Type B pancreatic cell (in vitro differentiated cells): ENCODE results near the gene RPS26. TPM values are rescaled to one million over a fixed set of nuclear protein-coding genes. Genes with fewer than 3 reads are reported as not detected.
A peak's percentile ranks its signal among the peaks of the same experiment; 100 is the strongest.
"Not testable (repeated sequence)": the region's sequence is repeated elsewhere in the genome, so short reads cannot be mapped to it uniquely, and the experiment has no call there.

Experiments used
- DNase-seq: peaks from one replicate; pipeline ENCODE4 v3.0.0; 2021; ENCODE audit warnings: mixed read lengths; ENCODE audit not compliant: unreplicated experiment; ENCODE audit errors: extremely low spot score
- H3K27ac Mint-ChIP-seq: 2 replicates; pipeline ENCODE4 v1.8.0; 2021; ENCODE audit warnings: mild to moderate bottlenecking, mixed read lengths
- H3K27me3 Mint-ChIP-seq: 2 replicates; pipeline ENCODE4 v1.8.0; 2021; ENCODE audit warnings: mixed read lengths
- H3K36me3 Mint-ChIP-seq: 2 replicates; pipeline ENCODE4 v1.8.0; 2021; ENCODE audit warnings: mixed read lengths
- H3K4me1 Mint-ChIP-seq: one replicate; pipeline ENCODE4 v1.8.0; 2021; ENCODE audit warnings: mixed read lengths; ENCODE audit not compliant: unreplicated experiment
- H3K4me3 Mint-ChIP-seq: 2 replicates; pipeline ENCODE4 v1.8.0; 2021; ENCODE audit warnings: mild to moderate bottlenecking, mixed read lengths
- H3K9me3 Mint-ChIP-seq: 2 replicates; pipeline ENCODE4 v1.8.0; 2021; ENCODE audit warnings: mixed read lengths
- total RNA-seq: library from RNA; stranded (reverse); gene quantifications from 2 replicates; pipeline ENCODE4 v1.2.1, GENCODE V29; 2021; ENCODE audit warnings: low replicate concordance
- TF ChIP-seq, protein P1 (sequence below): fragments of 200-600 bp; sonication (generic); conservative IDR thresholded peaks from 2 replicates; pipeline ENCODE4 v1.5.0; 2021; ENCODE audit warnings: antibody characterized with exemption, mild to moderate bottlenecking

RPS26 gene
- total RNA-seq, 1 donor from 2014 or later: 20.2 TPM

DNA sequence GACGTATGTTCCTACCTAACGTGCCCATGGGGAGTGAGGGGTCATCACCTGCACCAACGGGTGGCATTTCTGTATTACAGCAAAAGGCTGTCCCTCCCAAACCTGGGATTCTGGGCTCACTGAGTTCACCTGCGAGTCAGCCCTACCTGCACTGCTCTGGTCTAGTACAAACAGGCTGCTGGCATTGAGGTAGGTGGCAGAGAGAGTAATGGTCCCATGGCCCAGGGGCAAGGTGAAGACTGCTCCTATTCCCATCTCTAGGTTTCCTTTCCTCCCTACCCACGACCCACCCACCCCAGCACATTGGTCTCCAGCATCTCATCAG, 44.2 kb upstream of the RPS26 start:
- peaks cover 24% of the 10 kb centered on the region for H3K4me1 Mint-ChIP-seq
- H3K27ac Mint-ChIP-seq: peak overlapping the region; percentile 87
- H3K36me3 Mint-ChIP-seq: peaks cover 22% of the 10 kb centered on the region
- no peak for DNase-seq
- no peaks in the 10 kb centered on the region for H3K9me3 Mint-ChIP-seq
- H3K4me3 Mint-ChIP-seq: peak overlapping the region; percentile 99
- TF ChIP-seq, protein P1, sequence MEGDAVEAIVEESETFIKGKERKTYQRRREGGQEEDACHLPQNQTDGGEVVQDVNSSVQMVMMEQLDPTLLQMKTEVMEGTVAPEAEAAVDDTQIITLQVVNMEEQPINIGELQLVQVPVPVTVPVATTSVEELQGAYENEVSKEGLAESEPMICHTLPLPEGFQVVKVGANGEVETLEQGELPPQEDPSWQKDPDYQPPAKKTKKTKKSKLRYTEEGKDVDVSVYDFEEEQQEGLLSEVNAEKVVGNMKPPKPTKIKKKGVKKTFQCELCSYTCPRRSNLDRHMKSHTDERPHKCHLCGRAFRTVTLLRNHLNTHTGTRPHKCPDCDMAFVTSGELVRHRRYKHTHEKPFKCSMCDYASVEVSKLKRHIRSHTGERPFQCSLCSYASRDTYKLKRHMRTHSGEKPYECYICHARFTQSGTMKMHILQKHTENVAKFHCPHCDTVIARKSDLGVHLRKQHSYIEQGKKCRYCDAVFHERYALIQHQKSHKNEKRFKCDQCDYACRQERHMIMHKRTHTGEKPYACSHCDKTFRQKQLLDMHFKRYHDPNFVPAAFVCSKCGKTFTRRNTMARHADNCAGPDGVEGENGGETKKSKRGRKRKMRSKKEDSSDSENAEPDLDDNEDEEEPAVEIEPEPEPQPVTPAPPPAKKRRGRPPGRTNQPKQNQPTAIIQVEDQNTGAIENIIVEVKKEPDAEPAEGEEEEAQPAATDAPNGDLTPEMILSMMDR: no peak
- no peaks in the 10 kb centered on the region for H3K27me3 Mint-ChIP-seq

DNA sequence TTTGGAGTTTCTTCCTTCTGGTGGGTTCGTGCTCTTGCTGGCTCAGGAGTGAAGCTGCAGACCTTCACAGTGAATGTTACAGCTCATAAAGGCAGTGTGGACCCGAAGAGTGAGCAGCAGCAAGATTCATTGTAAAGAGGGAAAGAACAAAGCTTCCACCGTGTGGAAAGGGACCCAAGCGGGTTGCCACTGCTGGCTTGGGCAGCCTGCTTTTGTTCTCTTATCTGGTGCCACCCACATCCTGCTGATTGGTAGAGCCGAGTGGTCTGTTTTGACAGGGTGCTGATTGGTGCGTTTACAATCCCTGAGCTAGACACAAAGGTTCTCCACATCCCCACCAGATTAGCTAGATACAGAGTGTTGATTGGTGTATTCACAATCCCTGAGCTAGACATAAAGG, 42.2 kb upstream of the RPS26 start:
- H3K9me3 Mint-ChIP-seq, DNase-seq, H3K27me3 Mint-ChIP-seq: not testable (repeated sequence)
- Mint-ChIP-seq H3K4me3 (peak overlapping the region; percentile 54), H3K27ac (peak overlapping the region; percentile 31), H3K4me1 (peaks cover 24% of the 10 kb centered on the region), H3K36me3 (peaks cover 26% of the 10 kb centered on the region)

DNA sequence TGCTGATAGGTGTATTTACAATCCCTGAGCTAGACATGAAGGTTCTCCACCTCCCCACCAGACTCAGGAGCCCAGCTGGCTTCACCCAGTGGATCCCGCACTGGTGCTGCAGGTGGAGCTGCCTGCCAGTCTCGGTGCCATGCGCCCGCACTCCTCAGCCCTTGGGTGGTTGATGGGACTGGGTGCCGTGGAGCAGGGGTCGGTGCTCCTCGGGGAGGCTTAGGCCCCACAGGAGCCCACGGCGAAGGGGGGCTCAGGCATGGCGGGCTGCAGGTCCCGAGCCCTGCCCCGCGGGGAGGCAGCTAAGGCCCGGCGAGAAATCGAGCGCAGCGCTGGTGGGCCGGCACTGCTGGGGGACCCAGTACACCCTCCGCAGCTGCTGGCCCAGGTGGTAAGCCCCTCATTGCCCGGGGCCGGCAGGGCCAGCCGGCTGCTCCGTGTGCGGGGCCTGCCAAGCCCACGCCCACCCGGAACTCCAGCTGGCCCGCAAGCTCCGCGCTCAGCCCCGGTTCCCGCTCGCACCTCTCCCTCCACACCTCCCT, 41.6 kb upstream of the RPS26 start:
- H3K27ac Mint-ChIP-seq, DNase-seq, H3K4me3 Mint-ChIP-seq, H3K27me3 Mint-ChIP-seq, H3K9me3 Mint-ChIP-seq: not testable (repeated sequence)
- H3K4me1 Mint-ChIP-seq: peaks cover 24% of the 10 kb centered on the region
- H3K36me3 Mint-ChIP-seq: peaks cover 29% of the 10 kb centered on the region

DNA sequence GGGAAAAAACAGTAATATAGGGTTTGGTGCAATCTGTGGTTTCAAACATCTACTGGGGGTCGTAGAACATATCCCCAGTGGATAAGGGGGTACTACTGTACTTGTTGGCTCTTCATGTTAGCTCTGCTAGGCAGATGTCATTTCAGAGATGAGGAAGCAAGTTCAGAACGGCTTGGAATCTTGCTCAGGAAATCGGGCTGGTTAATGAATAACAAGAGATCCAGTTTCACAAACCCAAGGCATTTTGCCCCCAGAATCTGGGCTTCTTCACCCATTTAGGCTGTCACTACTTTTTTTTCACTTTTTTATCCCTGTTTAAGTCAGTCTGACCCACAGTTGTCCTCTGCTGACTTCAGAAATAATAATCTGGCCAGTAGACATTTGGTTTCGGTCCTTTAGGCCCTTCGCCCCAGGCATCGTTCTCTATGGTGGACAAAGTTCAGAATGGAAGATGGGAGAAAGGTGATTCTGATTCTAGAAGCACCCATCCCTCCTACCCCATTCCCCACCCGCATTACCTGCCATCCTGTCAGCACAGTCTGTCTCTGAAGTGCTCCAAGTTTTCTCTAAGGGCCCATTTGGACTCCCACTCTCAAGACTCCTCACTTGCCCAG, 40.1 kb upstream of the RPS26 start:
- Mint-ChIP-seq H3K4me3 (peak overlapping the region; percentile 34), H3K27ac (peak overlapping the region; percentile 46), H3K9me3 (no peaks in the 10 kb centered on the region), H3K4me1 (peaks cover 23% of the 10 kb centered on the region), H3K27me3 (no peaks in the 10 kb centered on the region), H3K36me3 (peaks cover 30% of the 10 kb centered on the region)
- no peak for DNase-seq
- TF ChIP-seq, protein P1: no peak

DNA sequence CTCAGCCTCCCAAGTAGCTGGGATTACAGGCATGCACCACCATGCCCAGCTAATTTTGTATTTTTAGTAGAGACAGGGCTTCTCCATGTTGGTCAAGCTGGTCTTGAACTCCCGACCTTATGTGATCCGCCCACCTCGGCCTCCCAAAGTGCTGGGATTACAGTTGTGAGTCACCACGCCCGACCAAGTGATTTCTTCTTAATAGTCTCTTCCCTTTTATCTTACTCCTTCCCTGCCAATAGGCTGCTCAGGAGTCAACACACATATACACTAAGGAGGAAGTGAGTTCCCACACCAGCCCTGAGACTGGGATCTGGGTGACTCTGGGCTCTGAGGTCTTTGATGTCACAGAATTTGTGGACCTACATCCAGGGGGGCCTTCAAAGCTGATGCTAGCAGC, 38.3 kb upstream of the RPS26 start:
- peaks cover 30% of the 10 kb centered on the region for H3K4me1 Mint-ChIP-seq
- H3K27me3 Mint-ChIP-seq, H3K9me3 Mint-ChIP-seq, H3K4me3 Mint-ChIP-seq, DNase-seq, H3K27ac Mint-ChIP-seq: not testable (repeated sequence)
- H3K36me3 Mint-ChIP-seq: peaks cover 30% of the 10 kb centered on the region

DNA sequence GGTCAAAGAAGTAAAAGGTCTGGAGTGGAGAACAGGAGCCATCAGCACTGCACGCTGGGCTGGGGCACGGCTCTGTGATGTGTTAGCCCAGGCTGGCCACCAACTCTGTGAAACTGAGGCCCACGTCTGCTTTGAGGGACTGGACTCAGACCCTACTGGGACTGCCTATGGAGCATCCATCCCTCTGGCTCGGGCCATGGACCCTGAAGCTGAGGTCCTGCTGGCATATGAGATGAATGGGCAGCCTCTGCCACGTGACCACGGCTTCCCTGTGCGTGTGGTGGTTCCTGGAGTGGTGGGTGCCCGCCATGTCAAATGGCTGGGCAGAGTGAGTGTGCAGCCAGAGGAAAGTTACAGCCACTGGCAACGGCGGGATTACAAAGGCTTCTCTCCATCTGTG, 37.5 kb upstream of the RPS26 start:
- Mint-ChIP-seq H3K27me3 (no peaks in the 10 kb centered on the region), H3K4me3 (peak overlapping the region; percentile 66), H3K9me3 (no peaks in the 10 kb centered on the region), H3K36me3 (peaks cover 29% of the 10 kb centered on the region), H3K4me1 (peaks cover 30% of the 10 kb centered on the region), H3K27ac (no peak overlapping the region)
- no peak for DNase-seq
- TF ChIP-seq, protein P1: no peak

DNA sequence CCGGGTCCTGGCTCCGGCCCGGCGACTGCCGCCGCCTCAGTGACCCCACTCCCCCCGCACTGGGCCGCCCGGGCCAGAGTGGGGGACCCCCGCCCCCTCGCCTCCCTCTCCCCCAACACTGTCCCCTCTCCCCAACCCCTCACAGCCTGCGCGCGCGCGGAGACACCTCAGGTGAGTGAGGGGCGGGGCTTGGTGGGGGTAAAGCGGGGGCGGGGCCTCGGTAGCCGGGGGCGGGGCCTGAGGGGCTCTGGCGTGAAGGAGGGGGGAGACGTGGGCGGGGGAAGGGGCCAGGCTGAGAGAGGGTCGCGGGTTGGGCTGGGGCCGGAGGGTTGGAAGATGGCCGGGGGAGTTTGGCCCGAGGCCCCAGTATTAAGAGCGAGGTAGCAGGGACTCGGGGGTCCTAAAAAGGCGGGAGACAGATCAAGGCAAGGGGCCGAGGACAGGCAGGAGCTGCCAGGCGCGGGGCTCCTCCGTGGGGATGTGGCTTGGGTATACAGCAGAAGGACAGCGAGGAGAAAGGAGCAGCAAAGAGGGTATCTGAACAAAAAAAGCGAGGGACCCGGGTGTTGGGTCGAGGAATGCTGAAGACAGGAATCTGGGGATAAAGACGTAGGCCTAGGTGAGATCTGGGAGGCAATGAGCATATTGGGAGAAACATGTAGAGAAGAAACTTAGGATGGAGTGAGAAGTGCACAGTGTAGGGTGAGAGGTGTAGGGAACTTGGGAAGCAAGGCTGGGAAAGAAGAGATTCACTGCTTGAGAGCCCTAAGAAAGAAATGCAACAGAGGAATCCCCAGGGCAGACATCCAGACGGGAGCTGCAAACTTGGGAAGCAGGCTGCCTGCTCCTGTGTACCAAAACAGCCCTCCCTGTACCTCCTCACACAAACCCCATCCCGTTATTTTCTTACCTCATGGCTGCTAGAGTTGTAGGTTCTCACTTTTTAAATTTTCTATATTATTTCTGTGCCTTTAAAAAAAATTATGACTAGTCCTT, 33.9 kb upstream of the RPS26 start:
- TF ChIP-seq, protein P1: no peak
- H3K4me1 Mint-ChIP-seq: peaks cover 39% of the 10 kb centered on the region
- no peaks in the 10 kb centered on the region for H3K27me3 Mint-ChIP-seq
- H3K27ac Mint-ChIP-seq: peak overlapping the region; percentile 92
- no peaks in the 10 kb centered on the region for H3K9me3 Mint-ChIP-seq
- peak overlapping the region; percentile 93 for H3K4me3 Mint-ChIP-seq
- DNase-seq: peak; percentile 81
- H3K36me3 Mint-ChIP-seq: peaks cover 15% of the 10 kb centered on the region
